HL-60 (cell line): ENCODE data around the gene PCDHA7.
"Not testable (repeated sequence)": the region's sequence is repeated elsewhere in the genome, so short reads cannot be mapped to it uniquely, and the experiment has no call there.

Experiments used
- DNase-seq, 2 experiments: peaks; one replicate each; pipeline ENCODE4 v3.0.0-alpha.2; 2010 to 2020; ENCODE audit warnings: low read depth in 1 of 2, low spot score in 1 of 2
- H3K27ac ChIP-seq: fragments of 250-450 bp; sonication (Bioruptor Pico); replicated peaks from 2 replicates; pipeline ENCODE4 v1.5.1; 2020; ENCODE audit warnings: mild to moderate bottlenecking, moderate library complexity
- H3K27me3 ChIP-seq: fragments of 250-450 bp; sonication (Bioruptor Pico); 2 replicates; pipeline ENCODE4 v1.5.1; 2021; ENCODE audit warnings: mild to moderate bottlenecking, moderate library complexity; ENCODE audit not compliant: insufficient read depth, poor library complexity, severe bottlenecking
- H3K4me3 ChIP-seq: replicated peaks from 2 replicates; pipeline ENCODE4 v1.5.1; 2011; ENCODE audit warnings: mild to moderate bottlenecking, control low read depth, low read length; ENCODE audit not compliant: insufficient read depth
- CTCF ChIP-seq: IDR thresholded peaks from one replicate; pipeline ENCODE4 v1.5.1; 2011; ENCODE audit warnings: low read length, control low read depth, inconsistent platforms; ENCODE audit not compliant: insufficient read depth
- GABPA ChIP-seq: IDR thresholded peaks from 2 replicates; pipeline ENCODE4 v1.6.1; 2012; ENCODE audit warnings: low read depth
- POLR2AphosphoS5 ChIP-seq: IDR thresholded peaks from 2 replicates; pipeline ENCODE4 v1.6.1; 2012; ENCODE audit warnings: low read depth
- REST ChIP-seq: IDR thresholded peaks from 2 replicates; pipeline ENCODE4 v1.6.1; 2012; ENCODE audit warnings: low read depth; ENCODE audit not compliant: insufficient replicate concordance
- SPI1 ChIP-seq: IDR thresholded peaks from 2 replicates; pipeline ENCODE4 v1.6.1; 2012; ENCODE audit warnings: low read depth, mild to moderate bottlenecking, borderline replicate concordance

PCDHA7 gene

GRCh38 chr5:140870221-140871201 is 36.4 kb downstream of the PCDHA7 start:
- no peak overlapping the region for H3K27ac ChIP-seq
- H3K27me3 ChIP-seq, result no peaks in the 10 kb centered on the region
- no peak for TF ChIP-seq POLR2AphosphoS5
- TF ChIP-seq GABPA, result no peak
- TF ChIP-seq CTCF, result no peak
- TF ChIP-seq SPI1, result no peak
- TF ChIP-seq REST, result peak; percentile 45
- H3K4me3 ChIP-seq, result no peak overlapping the region
- no peak for DNase-seq

- Histone ChIP-seq H3K27me3 (no peaks in the 10 kb centered on the region), H3K4me3 (no peak within 1 kb of the TSS), H3K27ac (no peak within 1 kb of the TSS)
- DNase-seq, result no peak
- TF ChIP-seq GABPA (no peak), CTCF (no peak), SPI1 (no peak)
These were observed 41.3 kb downstream of the PCDHA7 start, which contains the start of gene PCDHA12 for GRCh38 chr5:140875085-140876065. PCDHA12 (plus strand) TSS chr5:140875308; CDS start chr5:140875473, 165 bp downstream.

GRCh38 chr5:140876541-140877261 is 42.6 kb downstream of the PCDHA7 start:
- H3K4me3 ChIP-seq, DNase-seq, H3K27ac ChIP-seq, H3K27me3 ChIP-seq: not testable (repeated sequence)
- peak; percentile 45 for TF ChIP-seq REST
